HL-60 (cell line): ENCODE data around the gene ZBTB7B.
A peak's percentile ranks its signal among the peaks of the same experiment; 100 is the strongest.

Source experiments
- DNase-seq, 2 experiments: peaks; one replicate each; pipeline ENCODE4 v3.0.0-alpha.2; 2010 to 2020; ENCODE audit warnings: low read depth in 1 of 2, low spot score in 1 of 2
- H3K27ac ChIP-seq: fragments of 250-450 bp; sonication (Bioruptor Pico); replicated peaks from 2 replicates; pipeline ENCODE4 v1.5.1; 2020; ENCODE audit warnings: mild to moderate bottlenecking, moderate library complexity
- H3K27me3 ChIP-seq: fragments of 250-450 bp; sonication (Bioruptor Pico); 2 replicates; pipeline ENCODE4 v1.5.1; 2021; ENCODE audit warnings: mild to moderate bottlenecking, moderate library complexity; ENCODE audit not compliant: insufficient read depth, poor library complexity, severe bottlenecking
- H3K4me3 ChIP-seq: replicated peaks from 2 replicates; pipeline ENCODE4 v1.5.1; 2011; ENCODE audit warnings: mild to moderate bottlenecking, control low read depth, low read length; ENCODE audit not compliant: insufficient read depth
- CTCF ChIP-seq: IDR thresholded peaks from one replicate; pipeline ENCODE4 v1.5.1; 2011; ENCODE audit warnings: low read length, control low read depth, inconsistent platforms; ENCODE audit not compliant: insufficient read depth
- GABPA ChIP-seq: IDR thresholded peaks from 2 replicates; pipeline ENCODE4 v1.6.1; 2012; ENCODE audit warnings: low read depth
- POLR2AphosphoS5 ChIP-seq: IDR thresholded peaks from 2 replicates; pipeline ENCODE4 v1.6.1; 2012; ENCODE audit warnings: low read depth
- SPI1 ChIP-seq: IDR thresholded peaks from 2 replicates; pipeline ENCODE4 v1.6.1; 2012; ENCODE audit warnings: low read depth, mild to moderate bottlenecking, borderline replicate concordance
- TF ChIP-seq, protein P1 (sequence below): IDR thresholded peaks from 2 replicates; pipeline ENCODE4 v1.6.1; 2012; ENCODE audit warnings: low read depth; ENCODE audit not compliant: insufficient replicate concordance

Gene ZBTB7B

DNA sequence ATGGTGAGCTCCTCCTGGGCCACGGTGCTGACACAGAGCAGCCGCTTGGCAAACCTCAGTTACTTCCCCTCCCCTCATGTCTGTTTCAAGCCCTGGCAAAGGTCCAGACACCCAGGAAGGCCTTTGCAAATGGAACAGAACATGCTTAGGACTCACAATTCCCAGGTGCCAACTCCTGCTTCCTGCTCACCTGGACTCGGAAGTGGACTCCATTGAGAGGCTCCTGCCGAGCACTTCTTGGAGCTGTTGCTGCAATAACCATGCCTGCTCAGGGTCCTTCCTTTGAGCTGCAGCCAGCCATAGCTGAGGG is 20.3 kb downstream of the ZBTB7B start:
- Histone ChIP-seq H3K4me3 (no peak overlapping the region), H3K27me3 (no peaks in the 10 kb centered on the region), H3K27ac (no peak overlapping the region)
- TF ChIP-seq POLR2AphosphoS5: peak; percentile 44; the same call in 1 of the 2 replicates
- TF ChIP-seq, protein P1, sequence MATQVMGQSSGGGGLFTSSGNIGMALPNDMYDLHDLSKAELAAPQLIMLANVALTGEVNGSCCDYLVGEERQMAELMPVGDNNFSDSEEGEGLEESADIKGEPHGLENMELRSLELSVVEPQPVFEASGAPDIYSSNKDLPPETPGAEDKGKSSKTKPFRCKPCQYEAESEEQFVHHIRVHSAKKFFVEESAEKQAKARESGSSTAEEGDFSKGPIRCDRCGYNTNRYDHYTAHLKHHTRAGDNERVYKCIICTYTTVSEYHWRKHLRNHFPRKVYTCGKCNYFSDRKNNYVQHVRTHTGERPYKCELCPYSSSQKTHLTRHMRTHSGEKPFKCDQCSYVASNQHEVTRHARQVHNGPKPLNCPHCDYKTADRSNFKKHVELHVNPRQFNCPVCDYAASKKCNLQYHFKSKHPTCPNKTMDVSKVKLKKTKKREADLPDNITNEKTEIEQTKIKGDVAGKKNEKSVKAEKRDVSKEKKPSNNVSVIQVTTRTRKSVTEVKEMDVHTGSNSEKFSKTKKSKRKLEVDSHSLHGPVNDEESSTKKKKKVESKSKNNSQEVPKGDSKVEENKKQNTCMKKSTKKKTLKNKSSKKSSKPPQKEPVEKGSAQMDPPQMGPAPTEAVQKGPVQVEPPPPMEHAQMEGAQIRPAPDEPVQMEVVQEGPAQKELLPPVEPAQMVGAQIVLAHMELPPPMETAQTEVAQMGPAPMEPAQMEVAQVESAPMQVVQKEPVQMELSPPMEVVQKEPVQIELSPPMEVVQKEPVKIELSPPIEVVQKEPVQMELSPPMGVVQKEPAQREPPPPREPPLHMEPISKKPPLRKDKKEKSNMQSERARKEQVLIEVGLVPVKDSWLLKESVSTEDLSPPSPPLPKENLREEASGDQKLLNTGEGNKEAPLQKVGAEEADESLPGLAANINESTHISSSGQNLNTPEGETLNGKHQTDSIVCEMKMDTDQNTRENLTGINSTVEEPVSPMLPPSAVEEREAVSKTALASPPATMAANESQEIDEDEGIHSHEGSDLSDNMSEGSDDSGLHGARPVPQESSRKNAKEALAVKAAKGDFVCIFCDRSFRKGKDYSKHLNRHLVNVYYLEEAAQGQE: no peak
- peak; percentile 45; the same call in 1 of the 2 replicates for TF ChIP-seq SPI1
- peak; percentile 21 to 77 for DNase-seq

- Histone ChIP-seq H3K27ac (no peak overlapping the region), H3K4me3 (no peak overlapping the region), H3K27me3 (no peaks in the 10 kb centered on the region)
- no peak for TF ChIP-seq GABPA
- TF ChIP-seq, protein P1: no peak
- TF ChIP-seq CTCF: no peak
- TF ChIP-seq SPI1: no peak
- TF ChIP-seq POLR2AphosphoS5: no peak
- DNase-seq: no peak
These were observed 21.0 kb downstream of the ZBTB7B start for GRCh38 chr1:155023627-155024026.

DNA sequence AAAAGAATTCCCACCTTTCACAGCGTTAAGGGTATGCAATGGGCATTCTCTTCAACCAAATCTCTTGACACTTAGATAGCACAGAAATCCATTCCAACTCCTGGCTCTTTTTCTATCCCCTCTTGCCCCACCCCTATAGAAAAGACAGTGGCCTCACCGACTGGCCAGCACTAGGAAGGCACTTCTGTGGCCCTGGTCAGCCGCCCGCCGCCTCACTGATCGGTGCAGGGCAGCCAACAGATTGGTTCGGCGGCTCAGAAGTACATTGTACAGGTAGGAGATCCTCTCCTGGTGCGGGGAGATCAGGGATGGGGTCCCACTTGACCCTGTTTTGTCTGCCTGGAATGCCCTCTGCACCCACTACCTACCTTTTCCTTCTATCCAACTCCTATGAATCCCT is 21.7 kb downstream of the ZBTB7B start:
- TF ChIP-seq GABPA: no peak
- TF ChIP-seq CTCF: no peak
- Histone ChIP-seq H3K27me3 (no peaks in the 10 kb centered on the region), H3K4me3 (no peak overlapping the region), H3K27ac (no peak overlapping the region)
- no peak for DNase-seq

GRCh38 chr1:155026154-155026553 is 23.6 kb downstream of the ZBTB7B start:
- Histone ChIP-seq H3K27ac (no peak overlapping the region), H3K4me3 (no peak overlapping the region), H3K27me3 (no peaks in the 10 kb centered on the region)
- no peak for DNase-seq
- TF ChIP-seq, protein P1: no peak
- TF ChIP-seq POLR2AphosphoS5: no peak
- TF ChIP-seq CTCF: no peak
- no peak for TF ChIP-seq SPI1
- TF ChIP-seq GABPA: no peak
